RWPE1 (cell line): ENCODE measurements around the gene SPCS3.
"Not testable (repeated sequence)": the region's sequence is repeated elsewhere in the genome, so short reads cannot be mapped to it uniquely, and the experiment has no call there.

ENCODE experiments used
- CTCF ChIA-PET: fragments of 350-600 bp; sonication (Branson Sonifier 250); formaldehyde crosslinking; extraction: SDS; loops from one replicate; lab custom pipeline; 2021; lab: Yijun Ruan, JAX
- POLR2A ChIA-PET: fragments of 400-600 bp; formaldehyde crosslinking; extraction: SDS; loops from one replicate; lab custom pipeline; 2020; ENCODE audit warnings: antibody characterized with exemption; ENCODE audit not compliant: low non-redundant PET; lab: Yijun Ruan, JAX
- DNase-seq: peaks from one replicate; pipeline ENCODE4 v3.0.0; 2012; ENCODE audit warnings: low spot score
- H3K27ac ChIP-seq: fragments of 450-650 bp; 2 replicates; pipeline ENCODE4 v1.5.1; 2017
- CTCF ChIP-seq: fragments of 450-650 bp; conservative IDR thresholded peaks from 2 replicates; pipeline ENCODE4 v1.5.1; 2017; ENCODE audit warnings: low read depth, mild to moderate bottlenecking

SPCS3 gene

GRCh38 chr4:176321589-176321988 lies 1.8 kb downstream of the SPCS3 start:
- ChIA-PET POLR2A (no interaction called here), CTCF (interaction anchor here (0.7 kb wide), 1 partner anchor 223 kb away, joined by 3 read pairs; no protein-coding TSS in a partner anchor)
- DNase-seq = no peak
- TF ChIP-seq CTCF = no peak
- H3K27ac ChIP-seq = no peak overlapping the region

DNA sequence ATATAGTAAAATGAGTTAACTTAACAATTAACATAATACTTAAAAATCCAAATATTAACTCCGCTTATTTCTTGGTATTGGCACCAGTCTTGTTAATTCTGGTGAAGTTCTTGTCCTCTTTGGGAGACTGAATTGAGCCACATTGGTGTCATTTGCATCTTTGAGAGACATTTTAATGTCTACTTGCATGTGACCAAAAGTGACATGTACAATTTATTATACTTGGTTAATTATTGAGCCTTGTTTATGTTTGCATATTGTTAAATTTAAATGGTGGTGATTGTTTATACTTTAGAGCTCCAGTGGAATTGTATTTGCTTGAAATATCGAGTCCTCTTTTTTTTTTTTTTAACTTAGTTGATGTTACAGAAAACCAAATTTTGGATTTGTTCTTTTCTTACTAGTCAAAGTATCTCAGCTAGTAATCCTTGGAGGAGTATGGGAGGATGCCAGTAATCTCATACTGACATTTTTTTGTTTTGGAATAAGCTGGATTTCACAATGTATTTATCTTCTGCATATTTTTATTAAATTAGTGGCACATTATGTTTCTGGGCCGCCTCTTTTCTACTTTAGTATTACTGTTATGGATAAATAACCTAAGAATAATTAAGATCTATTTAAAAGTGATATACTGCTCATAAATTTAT lies 3.9 kb downstream of the SPCS3 start:
- CTCF ChIA-PET = interaction anchor here (0.7 kb wide), 1 partner anchor 253 kb away, joined by 3 read pairs; no protein-coding TSS in a partner anchor
- DNase-seq = no peak
- H3K27ac ChIP-seq = no peak overlapping the region
- POLR2A ChIA-PET = no interaction called here
- TF ChIP-seq CTCF = no peak

DNA sequence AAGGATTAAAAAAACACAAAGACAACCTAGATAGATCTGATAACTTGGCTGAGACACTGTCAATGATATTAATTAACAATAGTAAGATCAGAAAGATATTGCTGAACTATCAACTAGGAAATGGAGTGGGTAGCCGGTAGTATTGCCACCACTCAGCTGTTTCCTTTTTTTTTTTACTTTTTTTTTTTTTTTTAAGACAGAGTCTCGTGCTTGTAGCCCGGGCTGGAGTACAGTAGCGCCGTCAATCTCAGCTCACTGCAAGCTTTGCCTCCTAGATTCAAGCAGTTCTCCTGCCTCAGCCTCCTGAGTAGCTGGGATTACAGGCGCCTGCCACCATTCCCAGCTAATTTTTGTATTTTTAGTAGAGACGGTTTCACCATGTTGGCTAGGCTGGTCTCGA lies 5.1 kb downstream of the SPCS3 start:
- POLR2A ChIA-PET, DNase-seq, CTCF ChIA-PET, H3K27ac ChIP-seq: not testable (repeated sequence)

DNA sequence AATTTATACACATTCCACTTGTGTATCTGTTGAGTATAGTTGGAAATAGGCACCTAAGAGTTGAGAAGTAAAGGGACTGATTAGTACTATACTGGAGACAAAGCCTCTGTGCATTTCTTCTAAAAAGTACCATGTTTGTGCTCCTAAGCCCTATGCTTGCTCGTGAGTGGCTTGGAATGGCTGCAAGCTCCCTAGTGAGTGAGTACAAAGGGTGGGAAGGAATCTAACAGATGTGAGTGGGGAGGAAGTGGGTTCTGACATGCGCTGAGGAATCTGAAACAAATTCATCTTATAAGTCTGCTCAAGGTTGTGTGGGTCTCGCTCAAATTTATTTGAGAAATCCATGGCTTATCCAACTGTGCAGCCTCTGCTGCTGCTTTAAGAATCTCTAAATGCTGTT lies 13.3 kb downstream of the SPCS3 start:
- DNase-seq = no peak
- no peak overlapping the region for H3K27ac ChIP-seq
- POLR2A ChIA-PET = no interaction called here
- TF ChIP-seq CTCF = no peak
- CTCF ChIA-PET = interaction anchor here (0.6 to 0.7 kb wide), 3 partner anchors 1650 to 1981 kb away, joined by 3 to 5 read pairs (median 3); no protein-coding TSS in a partner anchor

DNA sequence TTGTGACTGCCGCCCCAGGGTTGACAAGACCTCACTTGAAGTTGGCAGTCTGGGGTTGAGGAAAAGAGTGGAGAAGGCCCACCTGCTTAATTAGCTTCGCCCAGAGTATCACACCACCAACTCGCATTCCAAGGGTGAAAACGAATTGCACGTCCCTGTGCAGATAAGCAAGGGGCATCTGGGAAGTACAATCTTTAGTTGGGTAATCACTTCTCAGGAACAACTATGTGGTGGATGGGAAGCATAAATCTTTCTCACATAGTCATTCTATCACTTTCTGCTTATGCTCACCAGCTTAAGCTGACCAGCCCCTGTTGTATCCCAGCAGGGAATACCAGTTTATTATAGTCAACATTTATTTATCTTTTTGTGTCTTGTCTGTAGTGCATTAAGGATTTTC lies 14.3 kb downstream of the SPCS3 start:
- H3K27ac ChIP-seq = no peak overlapping the region
- DNase-seq = no peak
- POLR2A ChIA-PET = no interaction called here
- TF ChIP-seq CTCF = no peak
- CTCF ChIA-PET = no interaction called here

GRCh38 chr4:176335421-176335820 lies 15.7 kb downstream of the SPCS3 start:
- ChIA-PET CTCF (interaction anchor here (1.1 kb wide), 1 partner anchor 212 kb away, joined by 3 read pairs; no protein-coding TSS in a partner anchor), POLR2A (no interaction called here)
- H3K27ac ChIP-seq = no peak overlapping the region
- TF ChIP-seq CTCF = no peak
- DNase-seq = no peak
